HG03521 (cell line): ENCODE data around the gene PTPRN2.

Experiments
- ATAC-seq: cut with Tn5 transposase; IDR thresholded peaks from one replicate; pipeline ENCODE4 v1.9.1; 2021; ENCODE audit warnings: mild to moderate bottlenecking, moderate library complexity; ENCODE audit not compliant: unreplicated experiment

The PTPRN2 gene

GRCh38 chr7:158495786-158496185 lies 91.8 kb downstream of the PTPRN2 start:
- ATAC-seq, result no peak

- ATAC-seq, result no peak
Observed at GRCh38 chr7:158495216-158495615, 92.4 kb downstream of the PTPRN2 start.

- no peak for ATAC-seq
Observed at GRCh38 chr7:158494643-158495042, 93.0 kb downstream of the PTPRN2 start.

- ATAC-seq, result no peak
Observed at GRCh38 chr7:158494162-158494586, 93.4 kb downstream of the PTPRN2 start.

GRCh38 chr7:158492367-158492764 lies 95.3 kb downstream of the PTPRN2 start:
- no peak for ATAC-seq

- no peak for ATAC-seq
Observed at GRCh38 chr7:158491094-158491493, 96.5 kb downstream of the PTPRN2 start.

- no peak for ATAC-seq
Observed at GRCh38 chr7:158490171-158490782, 97.3 kb downstream of the PTPRN2 start.

- no peak for ATAC-seq
Observed at GRCh38 chr7:158489462-158490155, 98.0 kb downstream of the PTPRN2 start.

- no peak for ATAC-seq
Observed at GRCh38 chr7:158488181-158488971, 99.2 kb downstream of the PTPRN2 start.

- no peak for ATAC-seq
Observed at GRCh38 chr7:158487631-158488151, 99.9 kb downstream of the PTPRN2 start.

- ATAC-seq, result no peak
Observed at GRCh38 chr7:158486919-158487318, 100.7 kb downstream of the PTPRN2 start.

GRCh38 chr7:158484801-158485531 lies 102.7 kb downstream of the PTPRN2 start:
- ATAC-seq, result no peak

- no peak for ATAC-seq
Observed at GRCh38 chr7:158482480-158482879, 105.1 kb downstream of the PTPRN2 start.

- ATAC-seq, result no peak
Observed at GRCh38 chr7:158479664-158480025, 108.0 kb downstream of the PTPRN2 start.

GRCh38 chr7:158479021-158479663 lies 108.5 kb downstream of the PTPRN2 start:
- ATAC-seq, result no peak

GRCh38 chr7:158477866-158478265 lies 109.8 kb downstream of the PTPRN2 start:
- no peak for ATAC-seq

GRCh38 chr7:158476331-158476932 lies 111.2 kb downstream of the PTPRN2 start:
- ATAC-seq, result no peak

- no peak for ATAC-seq
Observed at GRCh38 chr7:158475679-158476052, 112.0 kb downstream of the PTPRN2 start.

GRCh38 chr7:158475036-158475678 lies 112.5 kb downstream of the PTPRN2 start:
- no peak for ATAC-seq

- no peak for ATAC-seq
Observed at GRCh38 chr7:158474488-158474887, 113.1 kb downstream of the PTPRN2 start.
